Esophagus muscularis mucosa (tissue), 4 donors: Measurements from ENCODE around the gene TRAPPC6A. TPM values are rescaled to one million over a fixed set of nuclear protein-coding genes. Genes with fewer than 3 reads are reported as not detected.

Experiments
- DNase-seq: peaks from one replicate; pipeline ENCODE4 v3.0.0-alpha.2; 2017; ENCODE audit errors: extremely low spot score
- H3K27ac ChIP-seq, 4 donors: fragments of 200-600 bp; sonication (generic); replicated peaks in 1 of 4; 1 replicate in 3 of 4; 2 replicates in 1 of 4; pipeline ENCODE4 v1.5.1; 2016 to 2019; ENCODE audit warnings: mild to moderate bottlenecking in 1 of 4
- H3K27me3 ChIP-seq, 4 donors: fragments of 200-600 bp; sonication (generic); one replicate each; pipeline versions ENCODE4 v1.5.1 to v1.6.0; 2016 to 2019
- H3K36me3 ChIP-seq, 4 donors: fragments of 200-600 bp; sonication (generic); one replicate each; pipeline ENCODE4 v1.5.1; 2016 to 2019
- H3K4me1 ChIP-seq, 4 donors: fragments of 200-600 bp; sonication (generic); one replicate each; pipeline ENCODE4 v1.5.1; 2016 to 2019
- H3K4me3 ChIP-seq, 4 donors: fragments of 200-600 bp; sonication (generic); 1 replicate in 2 of 4; 2 replicates in 2 of 4; pipeline ENCODE4 v1.5.1; 2016 to 2019; ENCODE audit warnings: mild to moderate bottlenecking in 4 of 4, moderate library complexity in 1 of 4
- H3K9me3 ChIP-seq, 4 donors: fragments of 200-600 bp; sonication (generic); 1 replicate in 3 of 4; 2 replicates in 1 of 4; pipeline ENCODE4 v1.5.1; 2016 to 2019
- CTCF ChIP-seq, 3 experiments: fragments of 200-600 bp in 2 of 3; fragments of 450-650 bp in 1 of 3; sonication (generic) in 2 of 3; IDR thresholded peaks; one replicate each; pipeline ENCODE4 v1.5.1; 2017 to 2019; ENCODE audit warnings: antibody characterized with exemption in 3 of 3, mild to moderate bottlenecking in 2 of 3, moderate library complexity in 1 of 3
- EP300 ChIP-seq: sonication (generic); formaldehyde crosslinking; IDR thresholded peaks from one replicate; pipeline ENCODE4 v1.6.1; 2017; ENCODE audit warnings: antibody characterized with exemption
- POLR2A ChIP-seq: fragments of 450-650 bp; IDR thresholded peaks from one replicate; pipeline ENCODE4 v1.6.1; 2017; ENCODE audit warnings: antibody characterized with exemption, moderate library complexity, mild to moderate bottlenecking, low read depth
- POLR2AphosphoS5 ChIP-seq, 2 donors: sonication (generic); formaldehyde crosslinking; IDR thresholded peaks; one replicate each; pipeline ENCODE4 v1.6.1; 2017; ENCODE audit warnings: antibody characterized with exemption in 2 of 2
- WGBS: methylation state at CpG from one replicate; pipeline ENCODE4 v1.1.5; 2018; 5-methylcytosine and 5-hydroxymethylcytosine counted together
- intact Hi-C: fragments of 100-400 bp; cut with DNase I; formaldehyde crosslinking; loops from one replicate; pipeline ENCODE4 v1.15.1; 2023
- total RNA-seq, 4 donors: library from RNA; depleted of rRNA; stranded (reverse); fragments of >200 nt; gene quantifications; one replicate each; pipeline versions ENCODE4 v1.1.0 to v1.2.1, GENCODE V29; 2016

The TRAPPC6A gene
- total RNA-seq, 4 donors from 2014 or later: 18.3 to 27.0 (median 19.4) TPM

- Histone ChIP-seq H3K36me3 (peaks cover 1 to 21% (median 15%) of the 10 kb centered on the region in 4 donors), H3K27me3 (no peaks in the 10 kb centered on the region), H3K27ac (peak overlapping the region in 3 of 4 donors; percentile 7 to 66 (median 40)), H3K9me3 (no peaks in the 10 kb centered on the region), H3K4me3 (no peak overlapping the region), H3K4me1 (peaks cover 12 to 23% (median 18%) of the 10 kb centered on the region in 4 donors)
- DNase-seq: no peak
- intact Hi-C loops: no loop called here
- WGBS: 47% methylated on average over 7 of the region's 12 CpGs
- TF ChIP-seq CTCF (IDR thresholded peaks at IDR 0.05) (no peak), EP300 (no peak), POLR2A (no peak), POLR2AphosphoS5 (IDR thresholded peaks at IDR 0.05) (no peak)
Observed at GRCh38 chr19:45136507-45137178, 41.4 kb downstream of the TRAPPC6A start.

GRCh38 chr19:45135176-45135885 is 42.7 kb downstream of the TRAPPC6A start:
- no peaks in the 10 kb centered on the region for H3K9me3 ChIP-seq
- WGBS: 92% methylated on average over 20 of the region's 21 CpGs
- intact Hi-C loops: no loop called here
- no peaks in the 10 kb centered on the region for H3K27me3 ChIP-seq
- H3K4me1 ChIP-seq: peaks cover 12 to 23% (median 19%) of the 10 kb centered on the region in 4 donors
- no peak for TF ChIP-seq CTCF (IDR thresholded peaks at IDR 0.05)
- TF ChIP-seq POLR2A: no peak
- TF ChIP-seq EP300: no peak
- no peak for TF ChIP-seq POLR2AphosphoS5 (IDR thresholded peaks at IDR 0.05)
- H3K27ac ChIP-seq: no peak overlapping the region
- no peak overlapping the region for H3K4me3 ChIP-seq
- H3K36me3 ChIP-seq: peaks cover 0 to 7% (median 2%) of the 10 kb centered on the region in 4 donors
- no peak for DNase-seq

- Histone ChIP-seq H3K36me3 (peaks cover 0 to 4% (median 0%) of the 10 kb centered on the region in 4 donors), H3K4me1 (peaks cover 12 to 23% (median 21%) of the 10 kb centered on the region in 4 donors), H3K4me3 (no peak overlapping the region), H3K27me3 (no peaks in the 10 kb centered on the region), H3K27ac (no peak overlapping the region), H3K9me3 (no peaks in the 10 kb centered on the region)
- 94% methylated on average over 8 of the region's 8 CpGs for WGBS
- no peak for DNase-seq
- TF ChIP-seq POLR2AphosphoS5 (IDR thresholded peaks at IDR 0.05) (no peak), CTCF (IDR thresholded peaks at IDR 0.05) (no peak), EP300 (no peak), POLR2A (no peak)
- intact Hi-C loops: no loop called here
Observed at GRCh38 chr19:45133661-45134060, 44.4 kb downstream of the TRAPPC6A start.

GRCh38 chr19:45130888-45131615 is 47.0 kb downstream of the TRAPPC6A start:
- Histone ChIP-seq H3K4me3 (no peak overlapping the region), H3K27ac (no peak overlapping the region), H3K9me3 (no peaks in the 10 kb centered on the region), H3K36me3 (peaks cover 0 to 8% (median 0%) of the 10 kb centered on the region in 4 donors), H3K27me3 (no peaks in the 10 kb centered on the region), H3K4me1 (peaks cover 0 to 8% (median 4%) of the 10 kb centered on the region in 4 donors)
- intact Hi-C loops: no loop called here
- WGBS: 59% methylated on average over 12 of the region's 13 CpGs
- no peak for DNase-seq
- TF ChIP-seq POLR2A: no peak
- TF ChIP-seq CTCF (IDR thresholded peaks at IDR 0.05): no peak
- TF ChIP-seq POLR2AphosphoS5 (IDR thresholded peaks at IDR 0.05): no peak
- no peak for TF ChIP-seq EP300
